GM12878 (cell line): Measurements from ENCODE around the gene FGFRL1. TPM values are rescaled to one million over a fixed set of nuclear protein-coding genes. Genes with fewer than 3 reads are reported as not detected.

Experiments used
- ATAC-seq: fragments of 200-7000 bp; cut with Tn5 transposase; 3 replicates; pipeline ENCODE4 v1.9.1; 2020; ENCODE audit warnings: mild to moderate bottlenecking, moderate library complexity
- BruUV-seq: library from RNA; stranded (reverse); fragments of 400-500 nt; replicated peaks from 2 replicates; lab custom pipeline; 2021; lab: Mats Ljungman, UMichigan
- CTCF ChIA-PET: fragments of 300-600 bp; sonication (Branson Sonifier 250); formaldehyde crosslinking; extraction: SDS; loops from one replicate; lab custom pipeline; 2021; ENCODE audit warnings: inconsistent platforms; lab: Yijun Ruan, JAX
- POLR2A ChIA-PET: fragments of 350-600 bp; formaldehyde crosslinking; extraction: SDS; loops from one replicate; lab custom pipeline; 2021; ENCODE audit warnings: inconsistent platforms; lab: Charles Lee
- RAD21 ChIA-PET: fragments of 300-600 bp; sonication (Branson Sonifier 250); formaldehyde crosslinking; loops from one replicate; lab custom pipeline; 2023; ENCODE audit warnings: antibody characterized with exemption; ENCODE audit not compliant: unreplicated experiment; lab: Charles Lee
- SMC1A ChIA-PET: fragments of 300-600 bp; sonication (Branson Sonifier 250); formaldehyde crosslinking; loops from one replicate; lab custom pipeline; 2023; ENCODE audit not compliant: unreplicated experiment, uncharacterized antibody; lab: Charles Lee
- DNase-seq: peaks from one replicate; pipeline ENCODE4 v3.0.0-alpha.2; 2011; ENCODE audit warnings: low read depth, low spot score
- FAIRE-seq: peaks from 3 replicates; lab custom pipeline; 2011; peaks lifted over from hg19 to GRCh38; lab: Jason Lieb, UNC
- H2AFZ ChIP-seq: 2 replicates; pipeline ENCODE4 v1.6.0; 2011; ENCODE audit warnings: low read depth, low read length, control low read depth; ENCODE audit not compliant: control insufficient read depth
- H3K27ac ChIP-seq: 2 replicates; pipeline ENCODE4 v1.5.1; 2011; ENCODE audit warnings: control low read depth; ENCODE audit not compliant: control insufficient read depth, insufficient read depth
- H3K27me3 ChIP-seq, 2 experiments: replicated peaks in 1 of 2; 2 replicates each; pipeline versions ENCODE4 v1.6.0 to v1.6.1; 2011; ENCODE audit warnings: low read length in 1 of 2; ENCODE audit not compliant: control insufficient read depth in 2 of 2, insufficient read depth in 2 of 2
- H3K36me3 ChIP-seq, 2 experiments: 2 replicates each; pipeline ENCODE4 v1.5.1; 2011; ENCODE audit warnings: low read length in 1 of 2; ENCODE audit not compliant: control insufficient read depth in 2 of 2, insufficient read depth in 2 of 2
- H3K4me1 ChIP-seq: 2 replicates; pipeline ENCODE4 v1.6.1; 2011; ENCODE audit warnings: mild to moderate bottlenecking, low read length, moderate library complexity, mixed read lengths; ENCODE audit not compliant: control insufficient read depth, insufficient read depth
- H3K4me2 ChIP-seq: 2 replicates; pipeline ENCODE4 v1.6.0; 2011; ENCODE audit warnings: control low read depth; ENCODE audit not compliant: control insufficient read depth, insufficient read depth
- H3K4me3 ChIP-seq: fragments of 200-600 bp; sonication (generic); 2 replicates; pipeline ENCODE4 v1.5.1; 2016
- H3K79me2 ChIP-seq: 2 replicates; pipeline ENCODE4 v1.6.0; 2011; ENCODE audit warnings: low read length; ENCODE audit not compliant: control insufficient read depth, insufficient read depth
- H3K9ac ChIP-seq: 2 replicates; pipeline ENCODE4 v1.8.0; 2011; ENCODE audit warnings: low read length, control low read depth, mixed read lengths; ENCODE audit not compliant: control insufficient read depth, insufficient read depth
- H3K9me3 ChIP-seq: replicated peaks from 3 replicates; pipeline ENCODE4 v1.5.1; 2011; ENCODE audit warnings: mild to moderate bottlenecking, low read length; ENCODE audit not compliant: control insufficient read depth, insufficient read depth
- H4K20me1 ChIP-seq: 2 replicates; pipeline ENCODE4 v1.6.0; 2011; ENCODE audit not compliant: control insufficient read depth, insufficient read depth
- EZH2 ChIP-seq: IDR thresholded peaks from 2 replicates; pipeline ENCODE4 v1.6.1; 2012; ENCODE audit warnings: low read depth, mild to moderate bottlenecking, control low read depth, inconsistent platforms, low read length, borderline replicate concordance; ENCODE audit not compliant: control insufficient read depth
- HDGF ChIP-seq: fragments of 450-650 bp; IDR thresholded peaks from 2 replicates; pipeline ENCODE4 v1.6.1; 2016; ENCODE audit warnings: antibody characterized with exemption
- IRF4 ChIP-seq: IDR thresholded peaks from 2 replicates; pipeline ENCODE4 v1.6.1; 2011; ENCODE audit warnings: low read depth, low read length
- KAT2A ChIP-seq: conservative IDR thresholded peaks from 2 replicates; pipeline ENCODE4 v1.6.1; 2011; ENCODE audit warnings: low read depth, low read length; ENCODE audit not compliant: control insufficient read depth
- KLF5 ChIP-seq: fragments of 450-650 bp; IDR thresholded peaks from 2 replicates; pipeline ENCODE4 v1.6.1; 2014; ENCODE audit warnings: mild to moderate bottlenecking; ENCODE audit not compliant: partially characterized antibody
- NR2C1 ChIP-seq: fragments of 450-650 bp; IDR thresholded peaks from 2 replicates; pipeline ENCODE4 v1.6.1; 2017; ENCODE audit warnings: antibody characterized with exemption, mild to moderate bottlenecking, moderate library complexity
- RAD21 ChIP-seq: IDR thresholded peaks from 2 replicates; pipeline ENCODE4 v1.6.1; 2011; ENCODE audit warnings: mild to moderate bottlenecking, low read depth, low read length, moderate library complexity; ENCODE audit not compliant: insufficient read depth
- RFX5 ChIP-seq: IDR thresholded peaks from 2 replicates; pipeline ENCODE4 v1.6.1; 2011; ENCODE audit warnings: low read depth, low read length, improper control_type of control experiment
- SIX5 ChIP-seq: IDR thresholded peaks from 2 replicates; pipeline ENCODE4 v1.6.1; 2011; ENCODE audit warnings: mild to moderate bottlenecking, low read depth, low read length, moderate library complexity; ENCODE audit not compliant: severe bottlenecking
- SMAD1 ChIP-seq: fragments of 450-650 bp; IDR thresholded peaks from 2 replicates; pipeline ENCODE4 v1.6.1; 2018; ENCODE audit warnings: mild to moderate bottlenecking, low read depth; ENCODE audit not compliant: partially characterized antibody
- SMAD5 ChIP-seq: IDR thresholded peaks from 2 replicates; pipeline ENCODE4 v1.6.1; 2016; ENCODE audit warnings: antibody characterized with exemption, low read depth
- SPI1 ChIP-seq: IDR thresholded peaks from 2 replicates; pipeline ENCODE4 v1.6.1; 2011; ENCODE audit warnings: low read depth, mild to moderate bottlenecking, low read length, moderate library complexity, borderline replicate concordance; ENCODE audit not compliant: insufficient read depth
- SRF ChIP-seq, 2 experiments: IDR thresholded peaks; 2 replicates each; pipeline ENCODE4 v1.6.1; 2011; ENCODE audit warnings: low read depth in 2 of 2, low read length in 2 of 2, mild to moderate bottlenecking in 1 of 2, moderate library complexity in 1 of 2
- TARDBP ChIP-seq: IDR thresholded peaks from 2 replicates; pipeline ENCODE4 v1.6.1; 2016; ENCODE audit warnings: borderline replicate concordance
- WGBS: methylation state at CpG from one replicate; pipeline ENCODE4 v1.1.6; 2016; ENCODE audit warnings: low lambda C conversion rate; ENCODE audit not compliant: insufficient replicate concordance, insufficient coverage; ENCODE audit errors: missing lambda C conversion rate; 5-methylcytosine and 5-hydroxymethylcytosine counted together
- in situ Hi-C: fragments of 300-500 bp; cut with MboI; formaldehyde crosslinking; loops from 9 replicates; pipeline ENCODE4 v1.14.3; 2018; ENCODE audit warnings: mixed read lengths
- intact Hi-C: fragments of 100-400 bp; cut with micrococcal nuclease; formaldehyde crosslinking; loops from one replicate; pipeline ENCODE4 v1.14.2; 2022; ENCODE audit not compliant: unreplicated experiment
- polyA plus RNA-seq, 11 experiments: library from polyadenylated mRNA; depleted of rRNA in 4 of 11; unstranded in 6 of 11; stranded (reverse) in 5 of 11; fragments of >200 nt; fragmentation: Nextera tagmentation in 4 of 11; fragmentation: Illumina TruSeq in 1 of 11; extraction: Ambion mirVana in 4 of 11; extraction: Trizol in 1 of 11; gene quantifications; 1 replicate in 1 of 11; 2 replicates in 10 of 11; pipeline versions ENCODE4 v1.2.1 to v1.2.3, GENCODE V29; 2011 to 2016; ENCODE audit warnings: inconsistent platforms in 2 of 11, missing spikeins in 2 of 11, low read depth in 1 of 11
- total RNA-seq, 4 experiments: library from RNA; depleted of rRNA in 3 of 4; stranded (reverse); fragments of >200 nt in 3 of 4; fragmentation: Illumina TruSeq in 1 of 4; extraction: Trizol in 1 of 4; gene quantifications; 2 replicates each; pipeline versions ENCODE4 v1.2.1 to v1.2.3, GENCODE V29; 2013 to 2021
- TF ChIP-seq, protein P1 (sequence below): fragments of 450-650 bp; IDR thresholded peaks from 2 replicates; pipeline ENCODE4 v1.6.1; 2017; ENCODE audit warnings: mild to moderate bottlenecking
- TF ChIP-seq, protein P2 (sequence below): fragments of 450-650 bp; IDR thresholded peaks from 2 replicates; pipeline ENCODE4 v1.6.1; 2017; ENCODE audit warnings: low read depth, mild to moderate bottlenecking, moderate library complexity
- TF ChIP-seq, protein P3 (sequence below): IDR thresholded peaks from 2 replicates; pipeline ENCODE4 v1.6.1; 2011; ENCODE audit warnings: mild to moderate bottlenecking, low read depth, low read length, moderate library complexity; ENCODE audit not compliant: insufficient replicate concordance

FGFRL1 gene
- total and polyA plus RNA-seq, 10 of the 15 experiments (the other 5 are each of a cell fraction or from before 2014, with no cell fraction given), result 0.02 to 1.5 (median 0.29) TPM; not detected in 2

DNA sequence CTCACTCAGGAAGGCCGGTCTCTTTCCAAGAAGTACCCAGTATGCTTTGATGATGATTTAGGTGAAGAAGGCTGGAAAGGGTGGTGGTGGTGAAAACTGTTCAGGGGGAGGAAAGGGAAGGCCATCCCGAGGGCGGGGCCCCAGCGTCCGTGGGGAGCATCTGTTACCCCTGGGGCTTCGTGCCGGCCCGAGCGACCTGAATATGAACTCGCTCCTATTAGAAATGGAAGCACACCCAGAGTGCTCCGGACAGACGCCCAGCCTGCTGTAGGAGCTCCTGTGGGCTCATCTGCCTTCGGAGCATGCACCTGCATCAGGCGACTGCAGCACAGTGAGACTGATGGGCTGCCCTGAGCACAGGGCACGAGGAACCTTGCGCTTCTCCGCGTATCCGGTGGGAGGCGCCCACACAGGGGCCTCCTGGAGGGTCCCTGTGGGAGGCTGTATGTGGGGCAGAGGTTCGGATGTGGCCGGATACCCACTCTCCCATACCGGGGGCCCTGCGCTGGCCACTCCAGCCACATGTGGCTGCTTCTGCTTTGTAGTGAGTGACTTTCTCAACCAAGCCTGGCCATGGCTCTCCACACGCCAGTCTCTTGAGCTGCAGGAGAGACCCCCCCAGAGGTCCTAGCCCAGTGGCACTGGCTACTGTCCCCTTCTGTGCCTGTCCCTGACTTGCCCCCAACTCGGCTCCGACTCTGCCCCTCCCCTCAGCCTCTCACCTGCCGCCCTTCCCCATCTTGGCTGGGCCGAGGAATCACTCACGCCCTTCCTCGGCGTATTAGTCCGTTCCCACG, 36.7 kb downstream of the FGFRL1 start:
- WGBS, result 62% methylated on average over 31 of the region's 34 CpGs
- Histone ChIP-seq H3K9ac (no peak overlapping the region), H3K9me3 (peaks cover 1% of the 10 kb centered on the region; the same call in 1 of the 3 replicates), H3K4me3 (no peak overlapping the region), H3K4me1 (no peaks in the 10 kb centered on the region), H3K27ac (no peak overlapping the region), H3K27me3 (no peaks in the 10 kb centered on the region), H4K20me1 (no peaks in the 10 kb centered on the region), H3K79me2 (no peaks in the 10 kb centered on the region), H3K36me3 (no peaks in the 10 kb centered on the region), H2AFZ (no peak overlapping the region), H3K4me2 (no peak overlapping the region)
- ATAC-seq, result no peak
- ChIA-PET POLR2A (no interaction called here), CTCF (no interaction called here), SMC1A (no interaction called here), RAD21 (no interaction called here)
- no peak for FAIRE-seq
- in situ Hi-C loops, result no loop called here
- BruUV-seq, result no TSS peak
- DNase-seq, result no peak
- intact Hi-C loops, result no loop called here
- TF ChIP-seq KLF5 (no peak), SIX5 (no peak), IRF4 (no peak), SPI1 (no peak), RFX5 (no peak), SMAD1 (no peak), RAD21 (no peak), SMAD5 (no peak), EZH2 (no peak), KAT2A (no peak), HDGF (no peak), SRF (IDR thresholded peaks at IDR 0.05; ENCODE audit: low read depth in 2 of 2, low read length in 2 of 2) (no peak), NR2C1 (no peak), TARDBP (no peak)
- TF ChIP-seq, protein P1, sequence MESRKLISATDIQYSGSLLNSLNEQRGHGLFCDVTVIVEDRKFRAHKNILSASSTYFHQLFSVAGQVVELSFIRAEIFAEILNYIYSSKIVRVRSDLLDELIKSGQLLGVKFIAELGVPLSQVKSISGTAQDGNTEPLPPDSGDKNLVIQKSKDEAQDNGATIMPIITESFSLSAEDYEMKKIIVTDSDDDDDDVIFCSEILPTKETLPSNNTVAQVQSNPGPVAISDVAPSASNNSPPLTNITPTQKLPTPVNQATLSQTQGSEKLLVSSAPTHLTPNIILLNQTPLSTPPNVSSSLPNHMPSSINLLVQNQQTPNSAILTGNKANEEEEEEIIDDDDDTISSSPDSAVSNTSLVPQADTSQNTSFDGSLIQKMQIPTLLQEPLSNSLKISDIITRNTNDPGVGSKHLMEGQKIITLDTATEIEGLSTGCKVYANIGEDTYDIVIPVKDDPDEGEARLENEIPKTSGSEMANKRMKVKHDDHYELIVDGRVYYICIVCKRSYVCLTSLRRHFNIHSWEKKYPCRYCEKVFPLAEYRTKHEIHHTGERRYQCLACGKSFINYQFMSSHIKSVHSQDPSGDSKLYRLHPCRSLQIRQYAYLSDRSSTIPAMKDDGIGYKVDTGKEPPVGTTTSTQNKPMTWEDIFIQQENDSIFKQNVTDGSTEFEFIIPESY, result no peak
- TF ChIP-seq, protein P2, sequence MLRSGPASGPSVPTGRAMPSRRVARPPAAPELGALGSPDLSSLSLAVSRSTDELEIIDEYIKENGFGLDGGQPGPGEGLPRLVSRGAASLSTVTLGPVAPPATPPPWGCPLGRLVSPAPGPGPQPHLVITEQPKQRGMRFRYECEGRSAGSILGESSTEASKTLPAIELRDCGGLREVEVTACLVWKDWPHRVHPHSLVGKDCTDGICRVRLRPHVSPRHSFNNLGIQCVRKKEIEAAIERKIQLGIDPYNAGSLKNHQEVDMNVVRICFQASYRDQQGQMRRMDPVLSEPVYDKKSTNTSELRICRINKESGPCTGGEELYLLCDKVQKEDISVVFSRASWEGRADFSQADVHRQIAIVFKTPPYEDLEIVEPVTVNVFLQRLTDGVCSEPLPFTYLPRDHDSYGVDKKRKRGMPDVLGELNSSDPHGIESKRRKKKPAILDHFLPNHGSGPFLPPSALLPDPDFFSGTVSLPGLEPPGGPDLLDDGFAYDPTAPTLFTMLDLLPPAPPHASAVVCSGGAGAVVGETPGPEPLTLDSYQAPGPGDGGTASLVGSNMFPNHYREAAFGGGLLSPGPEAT, result no peak
- TF ChIP-seq, protein P3, sequence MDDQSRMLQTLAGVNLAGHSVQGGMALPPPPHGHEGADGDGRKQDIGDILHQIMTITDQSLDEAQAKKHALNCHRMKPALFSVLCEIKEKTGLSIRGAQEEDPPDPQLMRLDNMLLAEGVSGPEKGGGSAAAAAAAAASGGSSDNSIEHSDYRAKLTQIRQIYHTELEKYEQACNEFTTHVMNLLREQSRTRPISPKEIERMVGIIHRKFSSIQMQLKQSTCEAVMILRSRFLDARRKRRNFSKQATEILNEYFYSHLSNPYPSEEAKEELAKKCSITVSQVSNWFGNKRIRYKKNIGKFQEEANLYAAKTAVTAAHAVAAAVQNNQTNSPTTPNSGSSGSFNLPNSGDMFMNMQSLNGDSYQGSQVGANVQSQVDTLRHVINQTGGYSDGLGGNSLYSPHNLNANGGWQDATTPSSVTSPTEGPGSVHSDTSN, result no peak
